SK-N-SH (cell line): ENCODE data around the gene OR1I1.

Source experiments
- CTCF ChIP-seq: fragments of 200-600 bp; sonication (generic); IDR thresholded peaks from 2 replicates; pipeline ENCODE4 v1.6.1; 2017; ENCODE audit warnings: antibody characterized with exemption, mild to moderate bottlenecking, moderate library complexity
- ELF1 ChIP-seq: IDR thresholded peaks from 2 replicates; pipeline ENCODE4 v1.4.0; 2012
- EP300 ChIP-seq, 2 experiments: IDR thresholded peaks; 2 replicates each; pipeline versions ENCODE4 v1.4.0 to v1.6.1; 2012; ENCODE audit warnings: borderline replicate concordance in 1 of 2, low read depth in 1 of 2, low read length in 1 of 2
- FOXM1 ChIP-seq: IDR thresholded peaks from 2 replicates; pipeline ENCODE4 v1.4.0; 2012; ENCODE audit warnings: low read depth, mild to moderate bottlenecking
- NRF1 ChIP-seq: IDR thresholded peaks from 2 replicates; pipeline ENCODE4 v1.6.1; 2012; ENCODE audit warnings: low read depth, mild to moderate bottlenecking, low read length
- RCOR1 ChIP-seq: fragments of 150-350 bp; IDR thresholded peaks from 2 replicates; pipeline ENCODE4 v1.6.1; 2017; ENCODE audit warnings: antibody characterized with exemption, low read length
- REST ChIP-seq: IDR thresholded peaks from 2 replicates; pipeline ENCODE4 v1.6.1; 2012; ENCODE audit warnings: mild to moderate bottlenecking, low read depth, low read length, moderate library complexity
- RFX5 ChIP-seq: IDR thresholded peaks from 2 replicates; pipeline ENCODE4 v1.6.1; 2012; ENCODE audit warnings: mild to moderate bottlenecking, improper control_type of control experiment, low read length
- TEAD4 ChIP-seq: IDR thresholded peaks from 2 replicates; pipeline ENCODE4 v1.4.0; 2012; ENCODE audit warnings: mild to moderate bottlenecking, borderline replicate concordance; ENCODE audit not compliant: insufficient read depth
- USF2 ChIP-seq: fragments of 150-350 bp; IDR thresholded peaks from 2 replicates; pipeline ENCODE4 v1.6.1; 2017; ENCODE audit warnings: antibody characterized with exemption, low read length, low read depth, borderline replicate concordance

- TF ChIP-seq EP300 (IDR thresholded peaks at IDR 0.05; ENCODE audit: borderline replicate concordance in 1 of 2, low read depth in 1 of 2, low read length in 1 of 2) (no peak), FOXM1 (no peak), CTCF (no peak), USF2 (no peak), RFX5 (no peak), ELF1 (no peak), RCOR1 (no peak), TEAD4 (no peak), REST (no peak), NRF1 (no peak)
Observed at GRCh38 chr19:15108145-15108844, 26.3 kb downstream of the OR1I1 start.
